Activated CD4-positive, CD25-positive, alpha-beta regulatory T cell treated with anti-CD3 and anti-CD28 coated beads, Interleukin-2, amount 50 U/mL, for 24 hours (primary cell): Measurements from ENCODE around the gene EGR4.

Experiments used
- ATAC-seq, 2 donors: fragments of 150-1000 bp; cut with Tn5 transposase; one replicate each; pipeline ENCODE4 v1.10.0; 2021; ENCODE audit warnings: mild to moderate bottlenecking in 1 of 2, moderate library complexity in 1 of 2

The EGR4 gene

GRCh38 chr2:73244580-73244979 is 48.8 kb downstream of the EGR4 start:
- ATAC-seq, result no peak

- no peak for ATAC-seq
Measured at GRCh38 chr2:73243884-73244570, 49.3 kb downstream of the EGR4 start.
